Stimulated activated naive CD8-positive, alpha-beta T cell treated with anti-CD3 and anti-CD28 coated beads, Interleukin-15, Interleukin-2, amounts not matched to agents 100 U/mL and 50 U/mL, for 24 hours (primary cell): ENCODE results near the gene SETD9.
A peak's percentile ranks its signal among the peaks of the same experiment; 100 is the strongest.

Experiments
- ATAC-seq: fragments of 150-1000 bp; cut with Tn5 transposase; one replicate; pipeline ENCODE4 v1.10.0; 2021
- DNase-seq: peaks from one replicate; pipeline ENCODE4 v3.0.0; 2021

SETD9 gene, protein sequence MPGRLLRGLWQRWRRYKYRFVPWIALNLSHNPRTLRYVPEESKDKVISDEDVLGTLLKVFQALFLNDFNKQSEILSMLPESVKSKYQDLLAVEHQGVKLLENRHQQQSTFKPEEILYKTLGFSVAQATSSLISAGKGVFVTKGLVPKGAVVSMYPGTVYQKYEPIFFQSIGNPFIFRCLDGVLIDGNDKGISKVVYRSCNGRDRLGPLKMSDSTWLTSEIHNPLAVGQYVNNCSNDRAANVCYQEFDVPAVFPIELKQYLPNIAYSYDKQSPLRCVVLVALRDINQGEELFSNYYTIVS

DNA sequence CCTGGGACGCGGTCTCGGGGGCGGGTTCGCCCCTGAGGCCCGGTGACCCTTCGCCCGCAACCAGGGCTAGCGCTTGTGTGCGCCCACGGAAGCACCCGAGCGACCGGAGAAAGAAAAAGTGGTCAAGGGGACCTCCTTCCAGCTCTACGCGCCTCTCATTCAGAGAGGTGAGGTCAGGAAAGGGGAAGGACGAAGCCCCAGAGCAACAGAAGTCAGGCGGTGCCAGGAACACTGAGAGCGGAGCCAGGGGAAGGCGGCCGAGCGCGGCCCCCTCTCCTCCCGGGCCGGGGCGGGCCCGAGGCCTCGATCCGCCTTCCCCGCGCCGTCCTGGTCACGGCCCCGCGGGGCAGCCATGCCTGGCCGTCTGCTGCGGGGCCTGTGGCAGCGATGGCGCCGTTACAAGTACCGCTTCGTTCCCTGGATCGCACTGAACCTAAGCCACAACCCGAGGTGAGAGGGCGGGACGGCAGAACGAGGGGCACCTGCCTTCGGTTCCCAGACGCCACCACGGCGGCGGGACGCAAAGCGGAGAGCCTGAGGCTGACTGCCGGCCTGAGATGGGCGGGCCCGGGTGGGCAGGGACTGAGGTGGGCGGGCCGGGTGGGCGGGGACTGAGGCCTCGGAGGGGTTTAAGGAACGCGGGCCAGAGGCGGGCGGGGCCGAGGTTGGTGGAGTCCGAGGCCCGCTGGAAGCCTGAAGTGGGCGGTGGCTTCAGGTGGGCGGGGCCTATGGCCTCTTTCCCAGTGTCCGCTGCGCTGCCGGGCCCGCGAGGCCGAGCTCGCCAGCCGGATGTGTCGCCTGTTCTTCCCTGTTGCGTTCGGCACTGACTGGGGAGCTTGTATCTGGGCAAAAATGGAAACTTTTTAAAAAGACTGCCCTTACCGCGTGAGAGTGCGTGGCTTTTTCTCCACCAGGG lies at the start of gene SETD9:
Gene SETD9 (plus strand): TSS at position 303 of the 916 bp plus-strand sequence. CDS start 50 bp downstream, at position 353.
- DNase-seq, result peak; percentile 96
- ATAC-seq, result peak; percentile 90

DNA sequence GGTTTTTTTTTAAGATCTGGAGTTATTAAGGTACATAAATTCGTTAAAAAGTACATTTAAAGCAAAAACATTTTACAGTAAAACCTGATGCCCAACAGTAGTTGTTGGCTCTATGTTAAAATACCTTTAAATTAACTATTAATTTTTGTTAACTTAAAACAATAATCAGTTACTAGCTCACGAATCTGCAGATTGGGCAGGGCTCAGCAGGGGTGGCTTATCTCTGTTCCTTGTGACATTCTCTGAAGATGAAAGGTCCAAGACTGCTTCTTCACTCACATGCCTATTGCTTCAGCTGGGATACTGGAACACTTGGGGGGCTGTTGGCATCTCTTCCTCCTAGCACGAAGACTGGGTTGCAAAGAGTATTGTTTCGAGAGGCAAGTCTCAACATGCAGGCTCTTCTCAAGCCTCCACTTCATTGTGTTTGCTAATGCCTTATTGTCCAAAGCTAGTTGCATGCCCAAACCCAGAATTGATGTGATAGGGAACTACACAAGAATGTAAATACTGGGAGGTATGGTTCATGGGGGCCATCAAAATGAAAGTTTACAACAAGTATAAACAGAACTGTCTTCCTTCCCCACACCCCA lies 47.4 kb upstream of the SETD9 start:
- DNase-seq (no peak), ATAC-seq (no peak)

DNA sequence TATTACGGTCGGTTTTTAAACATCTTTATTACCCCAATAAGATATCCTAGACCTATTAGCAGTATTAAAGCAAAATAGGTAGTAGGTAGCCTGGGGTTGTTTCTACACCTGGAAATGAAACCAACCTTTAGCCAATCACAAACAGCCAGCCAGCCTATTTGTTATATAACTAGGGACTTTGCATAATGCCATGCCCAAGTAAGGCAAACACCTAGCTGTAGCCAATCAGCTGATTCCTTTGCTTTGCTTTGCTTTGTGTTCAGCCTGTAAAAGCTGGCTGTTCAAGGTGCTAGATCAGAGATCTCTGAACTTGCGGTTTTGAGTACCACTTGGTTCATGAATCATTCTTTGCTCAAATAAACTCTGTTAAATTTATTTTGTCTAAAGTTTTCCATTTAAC lies 46.5 kb upstream of the SETD9 start:
- ATAC-seq (no peak), DNase-seq (no peak)

DNA sequence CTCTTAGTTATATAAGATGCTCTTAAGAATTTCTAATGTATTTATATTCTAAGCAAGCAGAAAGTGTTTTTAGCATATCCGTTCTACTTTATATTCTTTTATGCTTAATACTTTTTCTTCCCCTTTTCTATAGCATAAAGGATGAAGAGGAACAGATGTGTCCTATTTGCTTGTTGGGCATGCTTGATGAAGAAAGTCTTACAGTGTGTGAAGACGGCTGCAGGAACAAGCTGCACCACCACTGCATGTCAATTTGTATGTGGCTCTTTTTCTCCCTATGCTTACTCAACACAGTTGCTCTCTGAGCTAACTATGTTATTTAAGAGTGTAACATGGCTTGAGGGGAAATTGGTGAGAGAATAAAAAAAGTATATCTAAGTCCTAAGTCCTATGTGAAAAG lies 37.6 kb upstream of the SETD9 start:
- no peak for DNase-seq
- no peak for ATAC-seq

DNA sequence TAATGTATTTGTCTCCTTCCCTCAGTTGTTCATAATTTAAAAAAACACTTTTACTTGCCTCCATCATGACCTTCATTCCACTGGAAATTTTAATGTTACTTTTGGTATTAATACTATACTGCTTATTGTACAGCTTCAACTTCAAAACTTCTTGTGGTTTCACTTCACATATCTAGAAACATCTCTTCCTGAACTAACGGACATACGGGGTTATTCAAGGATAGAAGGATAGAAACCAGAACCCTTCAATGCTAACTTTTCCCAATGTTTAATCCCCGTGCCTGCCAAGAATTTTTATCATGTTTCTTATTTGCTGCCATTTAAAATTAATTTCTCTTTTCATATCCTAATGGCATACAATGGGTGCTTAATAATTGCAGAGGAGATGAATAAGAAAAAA lies 36.3 kb upstream of the SETD9 start:
- DNase-seq (no peak), ATAC-seq (no peak)

DNA sequence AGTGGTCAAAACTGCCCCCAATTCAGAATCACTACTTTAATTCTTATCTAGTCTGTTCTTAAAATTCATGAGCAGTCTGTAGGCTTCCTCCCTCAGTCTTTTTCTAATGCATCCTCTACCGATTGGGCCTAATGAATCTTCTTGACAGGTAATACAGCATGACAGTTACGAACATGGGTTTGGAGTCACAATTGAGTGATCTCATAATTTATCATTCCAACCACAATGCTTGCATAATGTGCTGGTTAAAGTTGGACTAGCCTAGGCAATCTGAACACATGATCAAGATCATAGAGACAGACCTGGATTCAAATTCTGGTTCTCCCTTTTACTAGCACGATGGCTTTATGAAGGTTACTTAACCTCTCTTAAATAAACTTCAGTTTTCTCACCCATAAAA lies 33.1 kb upstream of the SETD9 start:
- no peak for ATAC-seq

DNA sequence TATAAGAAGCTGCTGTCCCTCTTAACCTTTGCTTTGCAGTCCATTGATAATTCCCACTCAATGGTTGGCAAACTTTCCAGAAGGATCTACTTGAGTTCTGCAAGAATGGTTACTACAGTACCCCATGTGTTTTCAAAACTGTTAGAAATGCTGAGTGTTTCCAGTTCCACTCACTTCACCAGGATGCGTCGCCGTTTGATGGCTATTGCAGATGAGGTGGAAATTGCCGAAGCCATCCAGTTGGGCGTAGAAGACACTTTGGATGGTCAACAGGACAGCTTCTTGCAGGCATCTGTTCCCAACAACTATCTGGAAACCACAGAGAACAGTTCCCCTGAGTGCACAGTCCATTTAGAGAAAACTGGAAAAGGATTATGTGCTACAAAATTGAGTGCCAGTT lies 27.8 kb upstream of the SETD9 start:
- ATAC-seq, result no peak
- DNase-seq, result no peak

More for the DNA sequence above, 33.1 kb upstream of the SETD9 start:
- no peak for DNase-seq

DNA sequence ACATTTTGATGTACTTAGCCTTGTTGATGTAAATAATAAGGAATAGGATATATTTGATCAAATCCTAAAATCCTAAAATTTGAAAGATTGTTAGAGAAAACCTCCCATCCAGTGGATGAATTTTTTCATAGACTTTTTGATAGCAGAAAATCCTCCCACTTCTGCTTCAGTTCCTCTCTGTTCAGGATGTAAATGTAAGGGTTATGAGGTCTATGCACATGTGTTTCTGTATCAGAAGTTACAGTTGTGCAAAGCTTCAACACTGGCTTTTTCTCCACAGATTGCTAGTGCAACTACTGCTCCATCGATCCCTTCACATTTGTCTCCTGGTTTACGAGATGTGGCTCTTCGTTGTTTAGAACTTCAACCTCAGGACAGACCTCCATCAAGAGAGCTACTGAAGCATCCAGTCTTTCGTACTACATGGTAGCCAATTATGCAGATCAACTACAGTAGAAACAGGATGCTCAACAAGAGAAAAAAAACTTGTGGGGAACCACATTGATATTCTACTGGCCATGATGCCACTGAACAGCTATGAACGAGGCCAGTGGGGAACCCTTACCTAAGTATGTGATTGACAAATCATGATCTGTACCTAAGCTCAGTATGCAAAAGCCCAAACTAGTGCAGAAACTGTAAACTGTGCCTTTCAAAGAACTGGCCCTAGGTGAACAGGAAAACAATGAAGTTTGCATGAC lies 16.0 kb upstream of the SETD9 start:
- DNase-seq, result no peak
- ATAC-seq, result no peak

DNA sequence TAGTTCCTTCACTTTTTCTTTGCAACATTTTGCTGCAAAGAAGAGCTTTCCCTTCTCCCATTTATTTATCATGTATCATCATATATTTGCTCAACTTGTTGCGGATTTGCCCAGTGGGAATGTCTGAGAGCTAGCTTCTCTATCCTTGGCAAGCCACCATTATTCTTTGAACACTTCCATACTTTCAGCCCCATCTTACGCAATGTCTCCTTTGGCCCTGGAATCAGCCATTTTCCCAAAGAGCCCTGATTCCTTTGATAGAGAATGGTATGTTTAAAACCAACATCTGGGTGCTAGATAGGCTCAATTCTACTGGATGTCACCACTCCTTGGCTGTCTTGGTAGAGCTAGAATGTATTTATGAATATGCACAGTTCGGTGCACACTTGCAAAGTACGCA lies 12.6 kb upstream of the SETD9 start:
- DNase-seq, result no peak
- ATAC-seq, result no peak

DNA sequence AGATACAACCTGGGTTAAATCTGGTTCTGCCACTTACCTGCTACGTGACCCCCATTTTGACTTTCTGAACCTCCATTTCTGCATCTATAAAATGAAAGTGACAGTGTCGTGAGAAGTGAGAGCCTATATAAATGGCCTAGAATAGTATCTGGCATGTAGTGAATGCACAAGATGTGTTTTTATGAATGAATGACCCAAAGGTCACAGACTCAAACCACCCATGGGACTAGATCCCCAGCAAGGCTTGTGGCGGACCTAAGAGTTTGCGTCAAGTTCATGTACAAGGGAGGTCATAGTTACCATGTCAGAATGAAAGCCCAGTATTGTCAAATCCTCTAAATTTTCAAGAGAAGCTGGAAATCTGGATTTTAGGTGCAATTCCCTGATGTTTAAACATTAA lies 11.2 kb upstream of the SETD9 start:
- no peak for ATAC-seq
- DNase-seq, result no peak

DNA sequence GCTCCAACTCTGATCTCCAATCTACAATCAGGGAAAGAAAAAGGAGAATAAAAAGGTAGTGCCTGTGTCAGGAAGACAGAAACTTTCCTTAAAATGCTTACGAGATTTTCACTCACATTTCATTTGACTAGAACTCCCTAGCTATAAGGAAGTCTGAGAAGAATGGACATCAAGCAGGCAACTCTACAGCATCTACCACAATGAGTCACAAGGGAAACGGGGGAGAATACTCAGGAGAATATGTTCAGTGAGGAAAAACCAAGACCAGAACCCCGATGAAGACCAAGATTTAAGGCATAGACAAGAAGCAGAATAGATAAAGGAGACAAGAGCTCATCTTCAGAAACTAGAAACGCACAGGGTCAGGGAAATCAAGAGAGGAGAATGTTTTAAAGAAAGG lies 9.0 kb upstream of the SETD9 start:
- DNase-seq, result no peak
- peak; percentile 49 for ATAC-seq

DNA sequence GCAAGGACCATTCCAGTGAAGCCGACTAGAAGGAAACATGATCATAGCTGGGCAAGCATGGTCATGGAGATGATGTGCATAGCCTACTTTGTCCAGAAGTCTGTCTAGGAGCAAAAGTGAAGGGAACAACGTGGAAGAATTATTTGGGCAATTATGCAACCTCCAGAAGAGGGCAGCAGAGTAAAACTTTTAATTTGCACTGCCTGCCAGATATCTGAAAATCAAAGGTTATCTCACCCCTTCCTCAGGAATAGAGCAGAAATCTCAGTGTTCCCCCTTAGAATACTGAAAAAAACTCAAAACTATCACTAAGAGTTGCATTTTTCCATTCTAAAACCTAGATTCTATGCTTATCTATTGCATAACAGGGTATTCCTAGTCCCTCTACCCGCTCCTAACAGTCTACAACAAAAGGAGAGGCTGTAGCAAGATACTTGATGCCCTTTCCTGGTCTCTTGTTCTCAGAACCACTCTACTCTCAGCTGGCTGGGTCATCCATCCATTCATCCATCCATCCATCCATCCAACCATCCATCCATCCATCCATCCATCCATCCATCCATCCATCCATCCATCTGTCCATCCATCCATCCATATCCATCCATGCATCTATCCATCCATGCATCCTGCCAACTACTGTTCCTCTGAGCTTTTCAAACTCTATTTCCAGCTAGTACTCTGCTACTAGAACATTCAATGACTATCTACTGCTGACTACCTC lies 8.4 kb upstream of the SETD9 start:
- peak; percentile 20 for DNase-seq
- no peak for ATAC-seq

DNA sequence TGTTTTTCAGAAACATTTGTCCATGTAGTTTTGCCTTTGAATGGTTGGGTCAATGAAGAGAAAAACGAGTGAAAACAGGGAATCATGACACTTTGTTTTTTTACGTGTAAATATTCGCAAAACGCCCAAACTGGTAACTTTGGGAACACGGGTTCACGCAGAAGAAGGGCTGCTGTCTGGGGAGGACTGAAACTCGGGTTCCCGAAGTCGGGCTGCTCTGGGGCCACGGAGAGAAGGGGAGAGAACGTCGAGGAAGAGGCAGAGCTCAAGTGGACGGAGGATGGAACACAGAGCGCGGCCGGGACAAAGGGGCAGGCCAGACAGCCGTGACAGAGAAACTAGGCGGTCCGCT lies 478 bp upstream of the SETD9 start:
- ATAC-seq (peak; percentile 20), DNase-seq (no peak)

DNA sequence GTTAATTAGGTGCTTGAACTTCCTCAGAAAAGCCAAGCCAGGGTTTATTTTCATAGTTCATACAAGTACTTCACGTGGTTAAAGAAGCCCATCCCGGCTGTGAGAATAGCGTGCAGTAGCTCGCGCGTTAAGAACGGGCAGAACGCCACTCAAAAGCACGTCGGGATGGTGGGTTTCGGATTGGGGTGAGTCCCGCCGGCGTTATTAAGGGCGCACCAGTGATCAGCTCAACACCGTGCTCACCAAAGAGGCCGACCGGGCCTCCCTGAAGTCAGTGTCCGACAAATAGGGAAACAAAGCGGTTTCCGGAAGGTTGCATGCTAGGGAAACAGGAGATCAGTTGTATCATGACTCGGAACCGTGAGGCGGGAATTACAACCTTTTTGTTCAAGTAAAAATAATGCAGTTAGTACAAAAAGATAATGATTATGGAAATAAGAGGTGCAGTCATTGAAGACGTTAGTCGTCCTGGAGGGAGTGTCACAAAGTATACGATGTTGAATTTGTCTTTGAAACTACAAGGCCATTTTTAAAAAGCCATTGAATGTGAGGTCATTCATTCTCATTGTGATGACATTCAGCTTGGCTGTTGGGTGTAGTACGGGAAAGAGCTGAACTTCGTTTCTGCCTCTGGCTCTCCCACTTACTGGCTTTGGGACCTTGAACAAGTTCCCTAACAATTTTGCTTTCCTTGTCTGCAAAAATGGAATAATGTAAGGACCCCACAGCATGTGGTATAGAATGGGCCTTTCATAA lies 992 bp downstream of the SETD9 start:
- DNase-seq (peak; percentile 53), ATAC-seq (peak; percentile 15)

DNA sequence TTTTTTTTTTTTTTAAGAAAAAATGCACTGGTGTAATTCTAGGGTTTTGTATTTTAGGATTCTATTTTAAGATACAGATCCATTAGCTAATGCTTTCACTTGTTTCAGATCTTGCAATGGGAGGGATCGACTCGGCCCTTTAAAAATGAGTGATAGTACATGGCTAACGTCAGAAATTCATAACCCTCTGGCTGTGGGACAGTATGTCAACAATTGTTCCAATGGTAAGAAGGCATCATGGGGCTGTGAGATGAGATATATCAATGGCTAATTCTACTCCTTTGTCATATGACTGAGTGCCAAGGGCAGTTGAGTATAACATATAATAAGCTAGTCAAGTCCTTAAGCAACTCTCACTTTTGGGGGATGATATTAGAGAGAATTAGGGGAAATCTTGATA lies 4.4 kb downstream of the SETD9 start:
- ATAC-seq (no peak), DNase-seq (no peak)

DNA sequence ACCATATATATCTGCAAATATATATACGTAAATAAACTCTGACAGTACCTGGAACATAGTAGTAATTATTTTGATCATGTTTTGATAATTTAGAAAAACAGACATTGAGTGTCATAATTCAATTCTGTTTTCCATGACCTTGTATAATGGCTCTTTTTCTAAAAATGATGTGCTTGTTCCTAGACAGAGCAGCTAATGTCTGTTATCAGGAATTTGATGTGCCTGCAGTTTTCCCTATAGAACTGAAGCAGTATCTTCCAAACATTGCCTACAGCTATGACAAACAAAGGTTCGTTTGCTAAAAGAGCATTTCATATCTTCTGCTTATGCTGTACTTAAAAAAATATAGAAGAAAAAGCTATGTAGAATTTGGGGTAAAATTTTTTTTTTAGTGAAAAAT lies 5.3 kb downstream of the SETD9 start:
- ATAC-seq (no peak), DNase-seq (no peak)

DNA sequence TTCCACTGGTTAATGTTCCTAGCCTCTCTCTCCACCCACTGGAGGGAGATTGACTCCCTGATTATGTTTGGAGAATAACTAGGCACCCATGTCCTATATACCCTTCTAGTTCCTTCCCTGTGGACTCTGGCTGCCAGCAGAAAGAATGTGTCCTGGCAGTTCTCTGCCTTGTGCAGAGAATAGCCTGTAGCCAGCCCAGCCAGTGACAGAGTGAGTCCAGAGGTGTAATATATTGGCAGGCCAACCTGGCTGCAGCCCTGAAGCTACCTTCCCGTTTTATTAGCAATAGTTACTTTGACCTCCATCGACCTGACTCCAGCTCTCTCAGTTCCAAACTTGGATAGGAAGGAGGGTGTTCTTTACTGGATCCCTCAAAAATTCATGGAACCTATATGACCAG lies 8.1 kb downstream of the SETD9 start:
- no peak for DNase-seq
- ATAC-seq, result no peak

DNA sequence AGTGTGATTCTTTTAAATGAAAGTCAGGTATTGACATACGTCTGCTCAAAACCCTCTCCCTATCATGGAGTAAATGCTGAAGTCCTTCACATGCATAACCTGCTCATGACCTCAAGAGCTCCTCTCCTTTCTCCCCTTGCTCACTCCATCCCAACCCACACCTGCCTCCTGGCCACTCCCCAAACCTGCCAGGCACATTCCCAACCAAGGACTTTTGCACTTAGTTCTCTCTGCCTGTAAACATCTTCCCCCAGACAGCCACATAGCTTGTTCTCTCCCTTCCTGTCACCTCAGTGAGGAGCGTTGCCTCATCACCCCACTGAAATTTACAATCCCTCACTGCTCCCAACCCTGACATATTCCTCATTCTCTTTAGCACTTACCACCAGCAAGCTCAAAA lies 8.7 kb downstream of the SETD9 start:
- no peak for DNase-seq

DNA sequence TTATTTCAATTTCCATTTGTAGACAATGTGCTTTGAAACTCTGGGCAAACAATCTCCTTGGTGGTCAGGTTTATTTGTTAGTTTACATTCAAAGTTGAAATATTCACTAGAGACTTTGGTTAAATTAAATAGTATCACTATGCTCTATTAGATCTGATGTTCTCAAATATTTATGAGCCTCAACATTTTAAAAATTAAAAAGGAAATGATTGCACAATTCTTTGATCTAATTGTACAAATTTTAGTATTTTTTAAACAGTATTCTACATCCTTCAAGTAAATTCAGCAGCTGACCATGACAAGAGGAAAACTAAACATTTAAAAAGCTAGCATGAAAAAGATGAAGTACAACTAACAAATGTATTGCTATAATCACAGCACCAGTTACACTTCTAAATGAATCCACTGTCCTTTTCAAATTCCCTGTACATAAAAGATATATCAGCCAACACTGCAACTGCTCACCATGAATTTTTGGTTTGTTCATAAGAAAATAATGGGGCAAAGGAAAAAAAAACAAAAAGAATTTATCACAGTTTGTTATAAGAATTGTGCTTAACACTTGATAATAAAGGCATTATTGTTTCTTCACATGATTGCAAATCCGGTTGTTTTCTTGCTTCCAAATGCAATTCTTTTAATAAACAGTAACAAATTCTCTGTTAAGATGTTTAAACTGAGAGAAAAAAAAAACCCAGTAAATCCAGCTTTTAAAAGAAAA lies 10.7 kb downstream of the SETD9 start:
- ATAC-seq (no peak), DNase-seq (no peak)

More for the DNA sequence above, 8.7 kb downstream of the SETD9 start:
- no peak for ATAC-seq

DNA sequence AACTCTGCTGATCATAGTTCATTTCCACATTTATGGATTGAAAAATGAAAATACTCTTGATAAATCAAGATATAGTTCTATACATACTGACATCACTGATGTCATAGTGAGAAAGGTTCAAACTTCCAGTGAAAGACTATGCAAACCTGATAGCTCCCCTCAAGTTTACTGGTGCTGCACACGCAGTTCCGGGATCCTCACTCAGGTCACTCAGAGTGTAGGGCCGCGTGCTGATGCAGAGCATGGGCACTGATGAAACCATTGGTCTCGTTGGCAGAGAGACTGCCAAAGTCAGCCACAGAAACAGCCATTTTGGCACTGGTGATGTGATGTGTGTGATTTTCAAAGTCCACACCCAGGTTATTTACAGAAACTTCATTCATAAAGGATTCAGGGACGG lies 13.5 kb downstream of the SETD9 start:
- ATAC-seq (no peak), DNase-seq (no peak)

DNA sequence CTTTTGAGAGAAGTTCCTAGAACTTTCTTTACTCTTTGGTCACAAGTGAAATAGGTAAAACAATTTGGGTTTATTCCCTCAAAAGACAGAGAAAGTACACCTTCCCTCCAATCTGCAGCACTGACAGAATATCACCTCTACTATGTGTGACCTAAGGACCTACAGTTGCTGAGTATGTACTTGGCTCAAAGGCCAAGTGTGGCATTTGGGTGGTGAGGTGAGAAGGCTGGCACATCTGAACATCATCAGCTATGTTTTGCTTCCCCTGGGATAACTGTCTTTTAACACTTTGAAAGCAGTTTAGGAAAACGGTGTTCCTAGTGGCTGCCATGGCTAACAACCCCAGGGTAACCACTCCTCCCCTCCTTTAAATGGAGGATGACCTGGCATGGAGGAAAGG lies 24.9 kb downstream of the SETD9 start:
- ATAC-seq (no peak), DNase-seq (no peak)
